Uterus (tissue), 4 donors: ENCODE results near the gene CDS2. TPM values are rescaled to one million over a fixed set of nuclear protein-coding genes. Genes with fewer than 3 reads are reported as not detected.

Experiments
- DNase-seq, 2 donors: peaks; one replicate each; pipeline ENCODE4 v3.0.0-alpha.2; 2019 to 2020
- H3K27ac ChIP-seq, 2 donors: fragments of 200-600 bp; sonication (generic); 1 replicate in 1 of 2; 2 replicates in 1 of 2; pipeline ENCODE4 v1.5.1; 2016 to 2018
- H3K27me3 ChIP-seq, 2 donors: fragments of 200-600 bp; sonication (generic); one replicate each; pipeline ENCODE4 v1.5.1; 2018 to 2019; ENCODE audit warnings: control low read depth in 1 of 2
- H3K36me3 ChIP-seq, 2 donors: fragments of 200-600 bp; sonication (generic); one replicate each; pipeline ENCODE4 v1.5.1; 2019; ENCODE audit warnings: control low read depth in 1 of 2
- H3K4me1 ChIP-seq, 2 donors: fragments of 200-600 bp; sonication (generic); one replicate each; pipeline ENCODE4 v1.5.1; 2018 to 2019; ENCODE audit warnings: control low read depth in 1 of 2
- H3K4me3 ChIP-seq, 2 donors: fragments of 200-600 bp; sonication (generic); 1 replicate in 1 of 2; 2 replicates in 1 of 2; pipeline ENCODE4 v1.5.1; 2018 to 2019; ENCODE audit warnings: mild to moderate bottlenecking in 1 of 2
- H3K9me3 ChIP-seq, 2 donors: fragments of 200-600 bp; sonication (generic); one replicate each; pipeline ENCODE4 v1.5.1; 2019; ENCODE audit warnings: control low read depth in 1 of 2
- POLR2A ChIP-seq, 2 donors: fragments of 450-650 bp; IDR thresholded peaks; one replicate each; pipeline ENCODE4 v1.6.1; 2016; ENCODE audit warnings: antibody characterized with exemption in 2 of 2, mild to moderate bottlenecking in 1 of 2, moderate library complexity in 1 of 2
- intact Hi-C: fragments of 100-400 bp; cut with DNase I; formaldehyde crosslinking; loops from one replicate; pipeline ENCODE4 v1.15.1; 2023; ENCODE audit warnings: low total_unique reads
- total RNA-seq, 4 donors: library from RNA; depleted of rRNA in 3 of 4; stranded (reverse); fragments of >200 nt in 3 of 4; gene quantifications; one replicate each; pipeline versions ENCODE4 v1.1.0 to v1.2.4, GENCODE V29; 2014 to 2023
- TF ChIP-seq, protein P1 (sequence below), 4 experiments: fragments of 200-600 bp in 2 of 4; fragments of 450-650 bp in 2 of 4; sonication (generic) in 2 of 4; IDR thresholded peaks; one replicate each; pipeline ENCODE4 v1.5.1; 2016 to 2019; ENCODE audit warnings: antibody characterized with exemption in 4 of 4, mild to moderate bottlenecking in 2 of 4, moderate library complexity in 1 of 4
- donor health status: DM: yes; HTN: yes; CAD: no.

CDS2 gene
- total RNA-seq, 4 donors from 2014 or later = 22.5 to 66.6 (median 41.7) TPM

DNA sequence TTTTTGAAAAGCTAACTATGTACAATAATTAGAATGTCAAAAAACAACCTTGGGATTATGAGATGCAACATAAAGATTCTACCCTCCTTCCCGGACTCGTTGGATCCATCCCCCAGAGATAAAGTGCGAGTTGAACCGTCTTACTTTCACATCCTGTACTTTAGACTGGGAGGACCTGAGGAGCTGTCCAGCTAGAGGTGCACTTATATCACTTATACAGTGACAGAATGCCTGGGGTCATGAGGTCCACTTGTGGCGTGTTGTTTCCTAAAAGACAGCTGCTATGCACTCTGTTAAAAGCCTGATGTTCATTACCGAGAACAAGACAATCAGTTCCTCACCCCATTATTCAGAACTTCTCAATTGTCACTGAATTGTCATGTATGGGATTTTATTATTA is 2.1 kb downstream of the CDS2 start:
- Histone ChIP-seq H3K9me3 (no peaks in the 10 kb centered on the region), H3K27ac (peak overlapping the region in 1 of 2 donors; percentile 87), H3K4me3 (no peak overlapping the region), H3K27me3 (no peaks in the 10 kb centered on the region), H3K4me1 (peaks cover 4% of the 10 kb centered on the region in 2 donors), H3K36me3 (no peaks in the 10 kb centered on the region)
- DNase-seq = no peak
- TF ChIP-seq, protein P1, sequence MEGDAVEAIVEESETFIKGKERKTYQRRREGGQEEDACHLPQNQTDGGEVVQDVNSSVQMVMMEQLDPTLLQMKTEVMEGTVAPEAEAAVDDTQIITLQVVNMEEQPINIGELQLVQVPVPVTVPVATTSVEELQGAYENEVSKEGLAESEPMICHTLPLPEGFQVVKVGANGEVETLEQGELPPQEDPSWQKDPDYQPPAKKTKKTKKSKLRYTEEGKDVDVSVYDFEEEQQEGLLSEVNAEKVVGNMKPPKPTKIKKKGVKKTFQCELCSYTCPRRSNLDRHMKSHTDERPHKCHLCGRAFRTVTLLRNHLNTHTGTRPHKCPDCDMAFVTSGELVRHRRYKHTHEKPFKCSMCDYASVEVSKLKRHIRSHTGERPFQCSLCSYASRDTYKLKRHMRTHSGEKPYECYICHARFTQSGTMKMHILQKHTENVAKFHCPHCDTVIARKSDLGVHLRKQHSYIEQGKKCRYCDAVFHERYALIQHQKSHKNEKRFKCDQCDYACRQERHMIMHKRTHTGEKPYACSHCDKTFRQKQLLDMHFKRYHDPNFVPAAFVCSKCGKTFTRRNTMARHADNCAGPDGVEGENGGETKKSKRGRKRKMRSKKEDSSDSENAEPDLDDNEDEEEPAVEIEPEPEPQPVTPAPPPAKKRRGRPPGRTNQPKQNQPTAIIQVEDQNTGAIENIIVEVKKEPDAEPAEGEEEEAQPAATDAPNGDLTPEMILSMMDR (IDR thresholded peaks at IDR 0.05) = no peak
- no peak for TF ChIP-seq POLR2A (IDR thresholded peaks at IDR 0.05)
- intact Hi-C loops = loop anchor here (5.0 kb wide), 1 partner anchor 63 kb away; no protein-coding TSS in a partner anchor

DNA sequence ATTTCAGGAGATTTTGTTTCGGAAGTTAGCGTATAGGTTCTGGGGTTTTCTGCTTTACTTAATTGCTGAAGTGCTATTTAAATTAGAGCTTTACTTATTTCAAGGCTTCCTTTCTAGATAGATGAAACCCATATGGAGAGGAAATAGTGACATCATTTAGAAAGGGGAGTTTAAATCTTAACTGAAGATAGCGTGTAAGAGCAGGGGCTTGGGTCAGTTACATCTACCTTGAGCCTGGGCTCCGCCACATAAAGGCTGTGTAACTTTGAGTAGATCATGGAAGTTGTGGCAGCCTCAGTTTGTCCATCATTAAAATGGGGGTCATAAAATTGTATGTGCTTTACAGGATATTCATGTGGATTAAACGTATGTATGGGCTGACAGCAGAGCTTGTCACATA is 4.7 kb downstream of the CDS2 start:
- peak overlapping the region in 1 of 2 donors; percentile 15 for H3K27ac ChIP-seq
- intact Hi-C loops = no loop called here
- H3K4me3 ChIP-seq = no peak overlapping the region
- no peak for DNase-seq
- no peaks in the 10 kb centered on the region for H3K9me3 ChIP-seq
- TF ChIP-seq POLR2A (IDR thresholded peaks at IDR 0.05) = no peak
- TF ChIP-seq, protein P1 (IDR thresholded peaks at IDR 0.05) = no peak
- peaks cover 6 to 13% of the 10 kb centered on the region in 2 donors for H3K4me1 ChIP-seq
- no peaks in the 10 kb centered on the region for H3K27me3 ChIP-seq
- H3K36me3 ChIP-seq = no peaks in the 10 kb centered on the region

DNA sequence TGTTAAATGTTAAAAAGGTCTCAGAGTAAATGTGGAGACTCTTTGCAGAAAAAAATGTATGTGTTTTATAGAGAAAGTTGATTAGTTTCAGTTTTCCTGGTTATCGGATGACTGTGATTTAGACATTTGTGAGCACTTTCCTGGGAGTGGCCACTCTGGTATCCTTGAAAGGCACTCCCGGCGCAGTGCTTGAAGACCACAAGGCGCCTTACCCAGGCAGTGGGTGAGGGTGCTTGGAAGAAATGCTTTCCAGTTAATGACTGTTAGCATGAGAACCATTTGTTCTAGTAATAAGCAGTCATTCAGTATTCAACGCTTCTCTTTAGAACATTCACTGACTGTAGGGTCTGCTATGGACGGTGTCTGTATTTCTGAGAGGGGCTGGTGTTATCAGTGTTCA is 7.2 kb downstream of the CDS2 start:
- no peaks in the 10 kb centered on the region for H3K36me3 ChIP-seq
- H3K9me3 ChIP-seq = no peaks in the 10 kb centered on the region
- no peaks in the 10 kb centered on the region for H3K27me3 ChIP-seq
- no peak for DNase-seq
- TF ChIP-seq, protein P1 (IDR thresholded peaks at IDR 0.05) = no peak
- no peak for TF ChIP-seq POLR2A (IDR thresholded peaks at IDR 0.05)
- intact Hi-C loops = no loop called here
- H3K4me3 ChIP-seq = no peak overlapping the region
- H3K4me1 ChIP-seq = peaks cover 6 to 9% of the 10 kb centered on the region in 2 donors
- no peak overlapping the region for H3K27ac ChIP-seq

DNA sequence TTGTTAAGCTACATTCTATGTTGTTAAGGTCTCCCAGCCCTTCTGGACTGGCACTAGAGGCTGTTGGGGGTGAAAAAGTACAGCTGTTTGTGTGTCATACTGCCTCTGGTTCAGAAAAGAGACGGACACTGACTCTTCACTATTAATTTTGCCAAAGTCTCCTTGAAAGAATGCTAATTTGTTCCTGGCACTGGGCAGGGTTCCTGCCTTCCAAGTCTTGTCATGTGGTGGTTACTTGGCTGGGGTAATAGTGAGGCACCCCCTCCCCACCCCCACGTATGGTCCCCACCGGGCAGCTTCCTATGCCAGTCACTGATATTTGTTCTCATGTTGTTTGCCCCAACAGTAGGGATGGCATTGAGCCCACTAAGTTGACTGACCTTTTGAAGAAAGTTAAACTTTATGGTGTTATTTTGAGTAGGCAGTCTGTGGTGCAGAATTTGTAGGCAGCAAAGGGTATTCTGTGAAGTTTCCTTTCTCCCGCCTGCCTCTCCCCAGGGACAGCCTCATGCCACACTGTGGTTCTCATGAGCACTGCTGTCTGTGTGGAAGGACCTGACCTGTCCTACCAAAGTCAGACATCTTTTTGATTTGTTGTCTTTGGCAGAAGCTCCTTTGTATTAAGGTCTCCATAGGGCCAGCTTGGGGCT is 8.7 kb downstream of the CDS2 start:
- intact Hi-C loops = no loop called here
- Histone ChIP-seq H3K27ac (peak overlapping the region in 1 of 2 donors; percentile 4), H3K36me3 (no peaks in the 10 kb centered on the region), H3K4me1 (peaks cover 6 to 9% of the 10 kb centered on the region in 2 donors), H3K9me3 (no peaks in the 10 kb centered on the region), H3K4me3 (no peak overlapping the region), H3K27me3 (no peaks in the 10 kb centered on the region)
- TF ChIP-seq POLR2A (IDR thresholded peaks at IDR 0.05) = no peak
- TF ChIP-seq, protein P1 (IDR thresholded peaks at IDR 0.05) = no peak
- DNase-seq = no peak

DNA sequence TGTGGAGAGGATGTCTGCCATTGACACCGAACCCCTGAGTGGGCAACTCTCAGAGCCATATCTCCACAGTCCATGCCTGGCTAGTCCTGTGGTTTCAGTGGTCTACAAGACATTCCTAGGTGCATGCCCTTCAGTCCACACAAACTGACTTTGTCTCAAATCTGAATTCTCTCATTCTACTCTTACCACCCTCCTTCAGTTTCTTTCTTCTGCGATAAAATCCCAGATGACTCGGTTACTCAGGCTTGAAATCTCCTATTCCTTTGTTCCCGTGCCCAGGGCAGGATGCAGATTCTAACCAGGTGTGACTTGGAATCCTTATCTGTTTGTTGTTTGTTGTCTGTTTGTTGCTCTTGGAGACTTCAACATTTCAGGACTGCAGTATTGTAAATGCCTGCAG is 9.3 kb downstream of the CDS2 start:
- Histone ChIP-seq H3K27ac (peak overlapping the region in 1 of 2 donors; percentile 4), H3K4me3 (no peak overlapping the region), H3K4me1 (peaks cover 6 to 9% of the 10 kb centered on the region in 2 donors), H3K9me3 (no peaks in the 10 kb centered on the region), H3K36me3 (no peaks in the 10 kb centered on the region), H3K27me3 (no peaks in the 10 kb centered on the region)
- intact Hi-C loops = no loop called here
- no peak for DNase-seq
- TF ChIP-seq, protein P1 (IDR thresholded peaks at IDR 0.05) = no peak
- no peak for TF ChIP-seq POLR2A (IDR thresholded peaks at IDR 0.05)
